HCT116 (cell line): ENCODE results near the gene EDNRA. TPM values are rescaled to one million over a fixed set of nuclear protein-coding genes. Genes with fewer than 3 reads are reported as not detected.

ENCODE experiments used
- ATAC-seq: fragments of 200-7000 bp; cut with Tn5 transposase; 2 replicates; pipeline ENCODE4 v1.9.1; 2020; ENCODE audit warnings: mild to moderate bottlenecking, moderate library complexity
- BruUV-seq: library from RNA; stranded (reverse); fragments of 400-500 nt; replicated peaks from 2 replicates; lab custom pipeline; 2021; lab: Mats Ljungman, UMichigan
- CTCF ChIA-PET: fragments of 300-600 bp; sonication (Branson Sonifier 250); formaldehyde crosslinking; loops from one replicate; lab custom pipeline; 2021; ENCODE audit warnings: antibody characterized with exemption; lab: Charles Lee
- POLR2A ChIA-PET: fragments of 300-600, 350-600 bp; sonication (Branson Sonifier 250); formaldehyde crosslinking; loops from one replicate; lab custom pipeline; 2021; ENCODE audit warnings: antibody characterized with exemption; lab: Charles Lee
- RAD21 ChIA-PET, 2 experiments: fragments of 300-600 bp; sonication (Branson Sonifier 250); formaldehyde crosslinking; loops; one replicate each; lab custom pipeline; 2023; ENCODE audit warnings: low total read pairs in 2 of 2; ENCODE audit not compliant: uncharacterized antibody in 2 of 2, unreplicated experiment in 2 of 2, low non-redundant PET in 1 of 2; lab: Charles Lee
- DNase-seq: peaks from one replicate; pipeline ENCODE4 v3.0.0-alpha.2; 2010; ENCODE audit warnings: low read depth, low spot score
- H2AFZ ChIP-seq: fragments of 200-600 bp; shearing (Covaris generic), sonication (generic); 2 replicates; pipeline ENCODE4 v1.6.1; 2017; ENCODE audit warnings: low read depth, mixed run types, mixed read lengths, antibody characterized with exemption, low read length; ENCODE audit not compliant: poor library complexity, severe bottlenecking
- H3K27ac ChIP-seq: 2 replicates; pipeline ENCODE4 v1.5.1; 2012; ENCODE audit warnings: low read depth, low read length
- H3K27me3 ChIP-seq: fragments of 200-600 bp; sonication (generic); 2 replicates; pipeline ENCODE4 v1.6.1; 2016; ENCODE audit warnings: mixed run types, low read length, mixed read lengths; ENCODE audit not compliant: insufficient read depth
- H3K36me3 ChIP-seq, 2 experiments: fragments of 200-500 bp in 1 of 2; fragments of 200-600 bp in 1 of 2; sonication (Bioruptor generic) in 1 of 2; sonication (generic) in 1 of 2; 2 replicates each; pipeline versions ENCODE4 v1.5.1 to v1.6.1; 2014 to 2016; ENCODE audit warnings: low read length in 2 of 2, inconsistent platforms in 1 of 2, mixed read lengths in 1 of 2, mixed run types in 1 of 2; ENCODE audit not compliant: insufficient read depth in 2 of 2, control insufficient read depth in 1 of 2
- H3K4me1 ChIP-seq, 2 experiments: fragments of 200-600 bp in 1 of 2; sonication (generic) in 1 of 2; 2 replicates each; pipeline versions ENCODE4 v1.5.1 to v1.6.1; 2012 to 2017; ENCODE audit warnings: low read length in 2 of 2, inconsistent platforms in 1 of 2, mild to moderate bottlenecking in 1 of 2, mixed read lengths in 1 of 2, mixed run types in 1 of 2, moderate library complexity in 1 of 2; ENCODE audit not compliant: insufficient read depth in 2 of 2, control insufficient read depth in 1 of 2
- H3K4me2 ChIP-seq: fragments of 200-600 bp; sonication (generic); 2 replicates; pipeline ENCODE4 v1.6.1; 2017; ENCODE audit warnings: mixed run types, low read length, mixed read lengths
- H3K4me3 ChIP-seq, 2 experiments: fragments of 200-600 bp in 1 of 2; sonication (generic) in 1 of 2; replicated peaks in 1 of 2; 2 replicates each; pipeline ENCODE4 v1.5.1; 2011 to 2016; ENCODE audit warnings: low read length in 2 of 2, control low read depth in 1 of 2, low read depth in 1 of 2, mild to moderate bottlenecking in 1 of 2, mixed read lengths in 1 of 2, mixed run types in 1 of 2
- H3K79me2 ChIP-seq: fragments of 200-600 bp; sonication (generic); 2 replicates; pipeline ENCODE4 v1.6.1; 2017; ENCODE audit warnings: mild to moderate bottlenecking, mixed run types, low read length, moderate library complexity, mixed read lengths; ENCODE audit not compliant: insufficient read depth
- H3K9ac ChIP-seq: fragments of 200-600 bp; sonication (generic); 2 replicates; pipeline ENCODE4 v1.6.1; 2016; ENCODE audit warnings: low read length, mixed read lengths
- H3K9me2 ChIP-seq: fragments of 200-600 bp; sonication (generic), shearing (Covaris generic); 2 replicates; pipeline ENCODE4 v1.6.1; 2017; ENCODE audit warnings: mixed run types, mild to moderate bottlenecking, moderate library complexity; ENCODE audit not compliant: insufficient read depth
- H3K9me3 ChIP-seq, 2 experiments: fragments of 200-500 bp in 1 of 2; fragments of 200-600 bp in 1 of 2; sonication (Bioruptor generic) in 1 of 2; sonication (generic) in 1 of 2; 2 replicates each; pipeline ENCODE4 v1.6.1; 2014 to 2017; ENCODE audit warnings: low read length in 2 of 2, mixed read lengths in 2 of 2, inconsistent platforms in 1 of 2, low read depth in 1 of 2, mild to moderate bottlenecking in 1 of 2, mixed run types in 1 of 2, moderate library complexity in 1 of 2; ENCODE audit not compliant: control insufficient read depth in 1 of 2, insufficient read depth in 1 of 2
- H4K20me1 ChIP-seq: fragments of 200-600 bp; sonication (generic), shearing (Covaris generic); 2 replicates; pipeline ENCODE4 v1.6.1; 2017; ENCODE audit warnings: mixed run types, mild to moderate bottlenecking, moderate library complexity; ENCODE audit not compliant: insufficient read depth
- CEBPB ChIP-seq: IDR thresholded peaks from 2 replicates; pipeline ENCODE4 v1.6.1; 2012; ENCODE audit warnings: low read depth
- EZH2phosphoT487 ChIP-seq: fragments of 200-600 bp; IDR thresholded peaks from 2 replicates; pipeline ENCODE4 v1.6.1; 2018; ENCODE audit warnings: antibody characterized with exemption, borderline replicate concordance
- FOSL1 ChIP-seq: IDR thresholded peaks from 2 replicates; pipeline ENCODE4 v1.6.1; 2012; ENCODE audit warnings: low read depth
- POLR2A ChIP-seq: IDR thresholded peaks from 2 replicates; pipeline ENCODE4 v1.7.0; 2011; ENCODE audit warnings: borderline replicate concordance; ENCODE audit not compliant: insufficient read depth, insufficient read length; ENCODE audit errors: extremely low read depth
- POLR2AphosphoS5 ChIP-seq: IDR thresholded peaks from 2 replicates; pipeline ENCODE4 v1.6.1; 2011; ENCODE audit warnings: mild to moderate bottlenecking, low read depth, low read length, moderate library complexity
- RAD21 ChIP-seq: IDR thresholded peaks from 2 replicates; pipeline ENCODE4 v1.6.1; 2012; ENCODE audit warnings: low read depth, mild to moderate bottlenecking
- SIN3A ChIP-seq: IDR thresholded peaks from 2 replicates; pipeline ENCODE4 v1.6.1; 2012; ENCODE audit warnings: low read depth
- SRF ChIP-seq: IDR thresholded peaks from 2 replicates; pipeline ENCODE4 v1.6.1; 2012; ENCODE audit warnings: low read depth
- YY1 ChIP-seq: IDR thresholded peaks from 2 replicates; pipeline ENCODE4 v1.6.1; 2011; ENCODE audit warnings: low read length, low read depth, moderate library complexity, mild to moderate bottlenecking; ENCODE audit not compliant: insufficient replicate concordance; ENCODE audit errors: extremely low read depth
- ZFX ChIP-seq: fragments of 450-650 bp; IDR thresholded peaks from 2 replicates; pipeline ENCODE4 v1.6.1; 2017
- ZNF274 ChIP-seq: fragments of 200-500 bp; sonication (Bioruptor generic); IDR thresholded peaks from 2 replicates; pipeline ENCODE4 v1.6.1; 2014; ENCODE audit warnings: mild to moderate bottlenecking, low read depth, low read length, inconsistent platforms
- intact Hi-C: fragments of 100-400 bp; cut with micrococcal nuclease; formaldehyde crosslinking; loops from 2 replicates; pipeline ENCODE4 v1.10.0; 2022
- total RNA-seq: library from RNA; stranded (reverse); gene quantifications from one replicate; pipeline ENCODE4 v1.2.1, GENCODE V29; 2021; ENCODE audit not compliant: unreplicated experiment
- TF ChIP-seq, protein P1 (sequence below): IDR thresholded peaks from 2 replicates; pipeline ENCODE4 v1.6.1; 2011; ENCODE audit warnings: mild to moderate bottlenecking, low read length, moderate library complexity; ENCODE audit not compliant: insufficient replicate concordance; ENCODE audit errors: extremely low read depth

The EDNRA gene
- total RNA-seq, 1 experiment from 2014 or later, result 2.0 TPM

DNA sequence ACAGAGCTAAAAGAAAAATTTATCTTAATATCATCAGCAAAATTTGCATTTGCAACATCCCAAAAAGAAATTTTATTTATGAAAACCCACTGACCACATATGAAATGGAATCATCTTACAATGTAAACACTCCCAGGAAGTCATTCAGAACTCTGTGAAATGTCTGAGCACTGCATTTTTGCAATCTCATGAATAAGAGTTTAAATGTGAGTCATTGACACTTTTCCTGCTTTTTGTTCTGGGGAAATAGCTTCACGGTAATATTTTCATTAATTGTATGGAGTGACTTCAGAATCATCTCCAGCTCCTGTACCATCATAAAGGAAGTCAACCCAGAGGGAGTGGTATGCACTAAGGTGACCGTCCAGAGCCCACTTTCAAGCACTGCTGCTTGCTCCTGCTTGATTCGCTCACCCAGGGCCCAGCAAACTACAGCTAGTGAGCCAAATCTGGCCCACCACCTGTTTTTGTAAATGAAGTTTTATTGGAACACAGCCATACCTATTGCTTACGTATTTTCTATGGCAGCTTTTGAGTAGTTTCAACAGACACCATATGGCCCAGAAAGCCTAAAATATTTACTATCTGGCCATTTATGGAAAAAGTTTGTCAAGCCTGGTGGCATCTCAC is 17.2 kb downstream of the EDNRA start:
- H3K27ac ChIP-seq, result no peak overlapping the region
- H3K9ac ChIP-seq, result no peak overlapping the region
- H3K4me2 ChIP-seq, result no peak overlapping the region
- no peaks in the 10 kb centered on the region for H3K27me3 ChIP-seq
- DNase-seq, result no peak
- no peaks in the 10 kb centered on the region for H4K20me1 ChIP-seq
- POLR2A ChIA-PET, result no interaction called here
- TF ChIP-seq POLR2A (no peak), CEBPB (no peak), ZNF274 (no peak), RAD21 (no peak), EZH2phosphoT487 (no peak), SIN3A (no peak), POLR2AphosphoS5 (no peak), YY1 (no peak), ZFX (no peak), SRF (no peak), FOSL1 (no peak)
- TF ChIP-seq, protein P1, sequence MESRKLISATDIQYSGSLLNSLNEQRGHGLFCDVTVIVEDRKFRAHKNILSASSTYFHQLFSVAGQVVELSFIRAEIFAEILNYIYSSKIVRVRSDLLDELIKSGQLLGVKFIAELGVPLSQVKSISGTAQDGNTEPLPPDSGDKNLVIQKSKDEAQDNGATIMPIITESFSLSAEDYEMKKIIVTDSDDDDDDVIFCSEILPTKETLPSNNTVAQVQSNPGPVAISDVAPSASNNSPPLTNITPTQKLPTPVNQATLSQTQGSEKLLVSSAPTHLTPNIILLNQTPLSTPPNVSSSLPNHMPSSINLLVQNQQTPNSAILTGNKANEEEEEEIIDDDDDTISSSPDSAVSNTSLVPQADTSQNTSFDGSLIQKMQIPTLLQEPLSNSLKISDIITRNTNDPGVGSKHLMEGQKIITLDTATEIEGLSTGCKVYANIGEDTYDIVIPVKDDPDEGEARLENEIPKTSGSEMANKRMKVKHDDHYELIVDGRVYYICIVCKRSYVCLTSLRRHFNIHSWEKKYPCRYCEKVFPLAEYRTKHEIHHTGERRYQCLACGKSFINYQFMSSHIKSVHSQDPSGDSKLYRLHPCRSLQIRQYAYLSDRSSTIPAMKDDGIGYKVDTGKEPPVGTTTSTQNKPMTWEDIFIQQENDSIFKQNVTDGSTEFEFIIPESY, result no peak
- TF ChIP-seq, all 23 proteins: peak for 0
- Histone ChIP-seq H3K79me2 (no peaks in the 10 kb centered on the region), H3K36me3 (no peaks in the 10 kb centered on the region), H3K4me1 (no peaks in the 10 kb centered on the region), H3K9me3 (no peaks in the 10 kb centered on the region), H3K9me2 (no peaks in the 10 kb centered on the region), H2AFZ (no peak overlapping the region), H3K4me3 (no peak overlapping the region)
- ChIA-PET RAD21 (no interaction called here), CTCF (no interaction called here)
- ATAC-seq, result no peak
- intact Hi-C loops, result no loop called here
- no TSS peak for BruUV-seq
